OCI-LY3 (cell line): Measurements from ENCODE around the gene EP300.
"Not testable (repeated sequence)": the region's sequence is repeated elsewhere in the genome, so short reads cannot be mapped to it uniquely, and the experiment has no call there.

Experiments
- H2AFZ ChIP-seq: fragments of 200-600, 300-600 bp; shearing (Covaris generic); 2 replicates; pipeline ENCODE4 v1.6.0; 2014; ENCODE audit warnings: antibody characterized with exemption, low read depth, low read length
- H3K27ac ChIP-seq: fragments of 200-600, 300-600 bp; sonication (generic); 2 replicates; pipeline ENCODE4 v1.5.1; 2014; ENCODE audit warnings: mild to moderate bottlenecking, low read length, moderate library complexity, mixed read lengths
- H3K27me3 ChIP-seq: fragments of 200-600, 300-600 bp; sonication (generic); 2 replicates; pipeline ENCODE4 v1.6.1; 2014; ENCODE audit warnings: low read depth, low read length, mixed read lengths
- H3K36me3 ChIP-seq: fragments of 200-600, 300-600 bp; sonication (generic); replicated peaks from 2 replicates; pipeline ENCODE3; 2014; ENCODE audit warnings: low read depth, low read length, mixed read lengths
- H3K4me1 ChIP-seq: fragments of 300-600, 200-600 bp; sonication (generic); 2 replicates; pipeline ENCODE4 v1.6.1; 2014; ENCODE audit warnings: low read length, mixed read lengths
- H3K4me2 ChIP-seq: fragments of 200-600, 300-600 bp; sonication (generic); 2 replicates; pipeline ENCODE4 v1.6.1; 2014; ENCODE audit warnings: low read length, mixed read lengths
- H3K4me3 ChIP-seq: fragments of 300-600, 200-600 bp; sonication (generic); 2 replicates; pipeline ENCODE4 v1.5.1; 2014; ENCODE audit warnings: antibody characterized with exemption, mild to moderate bottlenecking, low read length, moderate library complexity
- H3K79me2 ChIP-seq: fragments of 300-600, 200-600 bp; shearing (Covaris generic); 2 replicates; pipeline ENCODE4 v1.6.1; 2014; ENCODE audit warnings: mild to moderate bottlenecking, low read length, mixed read lengths
- H3K9ac ChIP-seq: fragments of 300-600, 200-600 bp; shearing (Covaris generic); 2 replicates; pipeline ENCODE4 v1.6.0; 2014; ENCODE audit warnings: mild to moderate bottlenecking, low read length, moderate library complexity
- H3K9me3 ChIP-seq: fragments of 200-600, 300-600 bp; shearing (Covaris generic); 2 replicates; pipeline ENCODE4 v1.6.1; 2014; ENCODE audit warnings: low read length, mixed read lengths; ENCODE audit not compliant: insufficient read depth
- H4K20me1 ChIP-seq: fragments of 200-600, 300-600 bp; sonication (generic); 2 replicates; pipeline ENCODE4 v1.6.1; 2016; ENCODE audit warnings: low read length, mixed read lengths; ENCODE audit not compliant: insufficient read depth
- CTCF ChIP-seq: fragments of 200-600, 300-600 bp; sonication (generic); IDR thresholded peaks from 2 replicates; pipeline ENCODE4 v1.5.1; 2014; ENCODE audit warnings: antibody characterized with exemption, low read length, low read depth
- EZH2phosphoT487 ChIP-seq: fragments of 200-600 bp; shearing (Covaris generic); IDR thresholded peaks from 2 replicates; pipeline ENCODE4 v1.6.1; 2018; ENCODE audit warnings: antibody characterized with exemption, mixed run types, low read depth

Gene EP300

GRCh38 chr22:41048791-41049717 is 43.3 kb upstream of the EP300 start:
- H3K27me3 ChIP-seq = peaks cover 3% of the 10 kb centered on the region; the same call in 1 of the 2 replicates
- no peak overlapping the region for H2AFZ ChIP-seq
- H3K4me2 ChIP-seq = no peak overlapping the region
- H3K79me2 ChIP-seq = no peaks in the 10 kb centered on the region
- H3K4me3 ChIP-seq = no peak overlapping the region
- H3K4me1 ChIP-seq = no peaks in the 10 kb centered on the region
- H3K9ac ChIP-seq = no peak overlapping the region
- no peak overlapping the region for H3K27ac ChIP-seq
- H3K36me3 ChIP-seq = no peaks in the 10 kb centered on the region
- H4K20me1 ChIP-seq = no peaks in the 10 kb centered on the region
- H3K9me3 ChIP-seq = no peaks in the 10 kb centered on the region
- TF ChIP-seq CTCF (no peak), EZH2phosphoT487 (no peak)

- not testable (repeated sequence) for H2AFZ ChIP-seq, H3K79me2 ChIP-seq, H3K4me2 ChIP-seq, H3K27ac ChIP-seq, H4K20me1 ChIP-seq, H3K27me3 ChIP-seq, H3K4me3 ChIP-seq, H3K9ac ChIP-seq, H3K4me1 ChIP-seq, H3K9me3 ChIP-seq, H3K36me3 ChIP-seq
Measured at GRCh38 chr22:41049795-41050194, 42.6 kb upstream of the EP300 start.

- Histone ChIP-seq H3K9me3 (no peaks in the 10 kb centered on the region), H3K27ac (no peak overlapping the region), H2AFZ (no peak overlapping the region), H3K4me3 (no peak overlapping the region), H3K4me2 (no peak overlapping the region), H3K36me3 (no peaks in the 10 kb centered on the region), H4K20me1 (no peaks in the 10 kb centered on the region), H3K9ac (no peak overlapping the region), H3K79me2 (no peaks in the 10 kb centered on the region), H3K4me1 (no peaks in the 10 kb centered on the region), H3K27me3 (no peaks in the 10 kb centered on the region)
- TF ChIP-seq EZH2phosphoT487 (no peak), CTCF (no peak)
Measured at GRCh38 chr22:41050883-41051282, 41.5 kb upstream of the EP300 start.

- TF ChIP-seq EZH2phosphoT487 (no peak), CTCF (no peak)
- Histone ChIP-seq H3K79me2 (no peaks in the 10 kb centered on the region), H4K20me1 (no peaks in the 10 kb centered on the region), H3K27me3 (no peaks in the 10 kb centered on the region), H3K9ac (no peak overlapping the region), H3K4me3 (no peak overlapping the region), H3K9me3 (no peaks in the 10 kb centered on the region), H3K4me1 (no peaks in the 10 kb centered on the region), H2AFZ (no peak overlapping the region), H3K27ac (no peak overlapping the region), H3K4me2 (no peak overlapping the region), H3K36me3 (no peaks in the 10 kb centered on the region)
Measured at GRCh38 chr22:41052661-41053490, 39.5 kb upstream of the EP300 start.
